HG03097 (cell line): ENCODE results near the gene RCOR1.
"Not testable (repeated sequence)": the region's sequence is repeated elsewhere in the genome, so short reads cannot be mapped to it uniquely, and the experiment has no call there.

Source experiments
- ATAC-seq: cut with Tn5 transposase; IDR thresholded peaks from one replicate; pipeline ENCODE4 v1.9.1; 2021; ENCODE audit not compliant: unreplicated experiment, low FRiP score

RCOR1 gene

DNA sequence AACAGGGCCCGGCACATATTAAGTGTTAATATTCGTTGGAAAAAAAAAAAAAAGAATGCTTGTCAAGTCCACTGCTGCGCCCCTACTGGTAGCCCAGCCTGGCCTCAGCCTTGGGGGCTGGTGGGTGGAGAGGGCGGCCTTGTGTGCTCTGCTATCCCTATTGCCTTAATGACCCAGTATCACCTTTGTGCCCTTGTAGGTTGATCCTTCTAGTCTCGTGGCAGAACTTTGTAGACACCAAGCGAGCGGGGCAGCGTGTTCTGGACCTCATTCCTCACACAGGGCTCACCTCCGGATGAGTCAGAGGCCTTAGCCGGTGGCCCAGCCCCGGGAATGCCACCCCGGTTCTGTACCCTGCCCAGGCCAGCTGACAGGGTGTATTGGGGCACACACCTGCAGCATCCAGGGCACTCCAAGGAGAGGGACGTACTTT, 1.8 kb upstream of the RCOR1 start:
- no peak for ATAC-seq

DNA sequence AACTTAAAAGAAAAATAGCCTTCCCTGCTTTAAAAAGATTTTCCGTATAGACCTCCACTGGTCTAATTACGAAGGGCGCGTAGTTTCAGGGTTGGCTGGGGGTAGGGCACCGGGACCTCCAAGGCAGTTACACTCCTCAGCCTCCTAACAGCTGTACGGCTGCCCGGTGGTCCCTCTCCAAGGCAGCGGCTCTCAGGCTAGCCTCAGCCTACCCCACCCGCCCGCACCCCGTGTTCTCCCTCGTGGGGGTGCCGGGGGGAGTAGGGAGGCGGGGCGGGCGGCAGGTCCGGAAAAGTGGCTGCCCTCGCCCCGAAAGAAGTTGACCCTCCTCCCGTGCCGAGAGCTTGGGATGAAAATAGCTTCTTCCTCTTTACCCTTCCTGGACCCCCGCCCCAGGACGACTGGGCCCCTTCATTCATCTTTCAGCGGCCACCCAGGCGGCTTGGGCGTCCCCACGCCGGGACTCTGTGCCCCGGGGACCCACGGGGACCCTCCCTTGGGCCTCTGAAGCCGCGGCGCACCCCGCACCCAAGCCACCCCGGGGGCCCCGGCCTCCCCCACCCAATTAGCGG, 991 bp upstream of the RCOR1 start:
- no peak for ATAC-seq

DNA sequence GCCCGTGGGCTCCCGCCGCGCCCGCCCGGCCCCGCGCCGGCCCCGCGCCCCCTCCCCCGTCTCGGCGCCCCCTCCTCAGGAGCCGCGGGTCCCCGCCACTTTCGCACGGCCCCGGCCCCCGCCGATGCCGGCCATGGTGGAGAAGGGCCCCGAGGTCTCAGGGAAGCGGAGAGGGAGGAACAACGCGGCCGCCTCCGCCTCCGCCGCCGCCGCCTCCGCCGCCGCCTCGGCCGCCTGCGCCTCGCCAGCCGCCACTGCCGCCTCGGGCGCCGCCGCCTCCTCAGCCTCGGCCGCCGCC, 263 bp downstream of the RCOR1 start:
- peak; percentile 3 for ATAC-seq

DNA sequence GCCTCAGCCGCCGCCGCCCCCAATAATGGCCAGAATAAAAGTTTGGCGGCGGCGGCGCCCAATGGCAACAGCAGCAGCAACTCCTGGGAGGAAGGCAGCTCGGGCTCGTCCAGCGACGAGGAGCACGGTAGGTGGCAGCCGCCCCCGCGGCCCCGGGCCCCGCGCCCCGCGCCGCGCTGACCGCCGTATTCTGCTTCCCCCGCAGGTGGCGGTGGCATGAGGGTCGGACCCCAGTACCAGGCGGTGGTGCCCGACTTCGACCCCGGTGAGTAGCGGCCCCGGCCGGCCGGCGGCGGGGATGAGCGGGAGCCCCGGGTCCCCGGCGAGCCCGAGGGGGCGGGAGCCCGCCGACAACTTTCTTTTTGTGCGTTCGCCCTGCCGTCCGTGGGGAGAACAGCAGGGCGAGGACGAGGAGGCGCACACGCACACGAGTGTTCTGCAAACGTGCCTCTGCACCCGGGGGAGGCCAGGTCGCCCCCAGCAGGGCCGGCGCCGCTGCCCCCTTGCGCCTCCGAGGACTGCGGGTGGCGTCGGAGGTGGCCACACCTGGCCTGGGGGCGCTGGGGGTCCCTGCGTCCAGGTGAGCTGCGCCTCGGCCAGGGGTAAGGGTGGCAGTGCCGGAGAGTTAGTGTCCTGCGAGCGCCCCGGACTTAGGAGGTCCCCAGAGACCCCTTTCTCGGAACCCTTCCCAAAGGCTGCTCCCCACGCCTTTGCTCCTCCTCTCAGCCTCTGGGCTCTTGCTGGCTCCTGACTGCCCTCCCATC, 794 bp downstream of the RCOR1 start:
- ATAC-seq = peak; percentile 15

DNA sequence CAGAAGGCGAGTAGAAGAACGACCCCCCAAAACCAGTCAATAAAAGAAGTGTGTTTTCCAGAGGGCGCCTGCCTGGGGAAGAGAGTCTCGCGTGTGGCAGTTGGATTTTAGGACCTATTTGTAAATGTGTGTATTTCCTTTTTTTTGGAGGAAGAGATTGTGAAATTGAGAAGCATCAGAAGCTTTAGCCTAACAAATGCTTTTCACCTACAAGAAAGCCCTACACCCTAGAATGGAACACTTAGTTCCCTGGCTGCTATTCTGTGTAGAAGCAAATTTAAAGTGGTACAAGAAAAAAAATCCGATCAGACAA, 1.3 kb downstream of the RCOR1 start:
- ATAC-seq = no peak

DNA sequence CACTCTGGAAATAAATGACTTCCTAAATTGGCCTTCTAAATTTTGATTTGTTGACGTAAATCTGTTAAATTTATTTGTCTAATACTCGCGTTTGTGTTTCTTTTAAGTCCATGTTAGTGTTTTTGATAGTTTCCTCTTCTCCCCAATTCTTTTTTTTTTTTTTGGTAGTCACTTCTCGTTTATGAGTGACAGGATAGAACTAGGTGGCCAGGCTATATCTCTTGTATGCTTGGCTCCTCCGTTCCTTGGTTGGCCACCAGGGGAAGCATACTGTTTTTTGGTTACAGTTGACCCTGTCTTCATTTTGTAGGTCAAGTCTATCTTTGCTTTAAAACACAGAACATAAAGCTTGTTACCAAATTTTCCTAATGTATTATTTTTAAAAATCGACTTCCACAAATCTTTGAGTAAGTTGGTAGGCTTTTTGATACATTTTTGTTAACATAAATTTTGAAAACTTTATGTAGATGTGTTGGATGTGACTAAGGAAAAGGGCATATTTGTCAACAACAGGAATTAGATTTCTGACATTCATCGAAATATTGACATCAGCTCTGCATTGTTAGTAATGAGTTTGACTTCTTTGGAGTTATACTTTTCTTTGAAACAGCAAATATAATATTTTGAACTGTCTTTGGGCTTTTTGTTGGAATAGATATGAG, 2.2 kb downstream of the RCOR1 start:
- no peak for ATAC-seq

DNA sequence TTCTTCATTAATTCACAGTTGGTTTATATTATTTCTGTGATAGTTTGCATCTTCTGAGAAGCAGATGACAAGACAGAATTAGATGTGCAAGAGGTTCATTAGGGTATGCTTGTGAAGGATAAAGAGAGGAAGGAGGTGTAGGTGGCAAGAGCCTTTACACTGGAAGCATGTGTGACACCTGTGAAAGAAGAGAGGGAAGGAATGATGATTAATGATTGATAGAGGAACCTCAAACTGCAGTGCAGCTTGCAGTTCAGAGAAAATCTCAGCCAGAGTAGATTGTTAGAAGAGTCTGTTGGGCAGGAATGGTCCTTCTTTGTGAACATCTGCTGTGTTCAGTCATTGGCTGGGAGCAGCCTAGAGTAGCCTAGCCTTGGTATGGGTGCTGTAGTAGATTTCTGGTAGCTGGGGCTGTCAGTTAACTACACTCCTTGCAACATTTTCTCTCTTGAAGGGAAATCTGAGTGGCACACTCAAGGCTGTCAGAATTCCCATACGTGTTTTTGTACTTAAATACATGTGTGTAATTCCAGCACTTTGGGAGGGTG, 9.0 kb downstream of the RCOR1 start:
- no peak for ATAC-seq

DNA sequence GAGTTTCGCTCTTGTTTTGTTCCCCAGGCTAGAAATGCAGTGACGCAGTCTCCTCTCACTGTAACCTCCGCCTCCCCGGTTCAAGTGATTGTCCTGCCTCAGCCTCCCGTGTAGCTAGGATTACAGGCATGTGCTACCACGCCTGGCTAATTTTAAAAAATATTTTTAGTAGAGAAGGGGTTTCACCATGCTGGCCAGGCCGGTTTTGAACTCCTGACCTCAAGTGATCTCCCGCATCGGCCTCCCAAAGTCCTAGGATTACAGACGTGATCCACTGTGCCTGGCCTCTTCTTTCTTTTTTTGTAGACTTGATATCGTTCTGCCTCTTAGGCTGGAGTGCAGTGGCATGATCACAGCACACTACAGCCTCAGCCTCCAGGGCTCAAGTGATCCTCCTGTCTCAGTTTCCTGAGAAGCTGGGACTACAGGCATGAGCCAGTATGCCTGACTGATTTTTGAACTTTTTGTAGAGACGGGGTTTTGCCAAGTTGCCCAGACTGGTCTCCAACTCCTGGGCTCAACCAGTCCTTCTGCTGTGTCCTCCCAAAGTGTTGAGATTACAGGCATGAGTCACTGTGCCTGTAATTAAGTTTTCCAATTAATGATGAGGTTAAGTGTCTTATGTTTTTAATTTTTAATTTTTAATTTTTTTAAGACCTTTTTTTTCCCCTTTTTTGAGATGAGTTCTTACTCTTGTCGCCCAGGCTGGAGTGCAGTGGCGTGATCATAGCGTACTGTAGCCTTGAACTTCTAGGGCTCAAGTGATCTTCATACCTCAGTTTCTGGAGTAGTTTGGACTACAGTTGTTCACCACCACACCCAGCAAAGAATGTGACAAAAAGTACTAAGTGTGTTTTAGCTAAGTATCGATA, 10.2 kb downstream of the RCOR1 start:
- ATAC-seq = no peak

- ATAC-seq = no peak
Measured at GRCh38 chr14:102603293-102603907, 11.0 kb downstream of the RCOR1 start.

GRCh38 chr14:102604183-102604582, 11.7 kb downstream of the RCOR1 start:
- no peak for ATAC-seq

- ATAC-seq = no peak
Measured at GRCh38 chr14:102605029-102605428, 12.6 kb downstream of the RCOR1 start.

- no peak for ATAC-seq
Measured at GRCh38 chr14:102606296-102606695, 13.8 kb downstream of the RCOR1 start.

DNA sequence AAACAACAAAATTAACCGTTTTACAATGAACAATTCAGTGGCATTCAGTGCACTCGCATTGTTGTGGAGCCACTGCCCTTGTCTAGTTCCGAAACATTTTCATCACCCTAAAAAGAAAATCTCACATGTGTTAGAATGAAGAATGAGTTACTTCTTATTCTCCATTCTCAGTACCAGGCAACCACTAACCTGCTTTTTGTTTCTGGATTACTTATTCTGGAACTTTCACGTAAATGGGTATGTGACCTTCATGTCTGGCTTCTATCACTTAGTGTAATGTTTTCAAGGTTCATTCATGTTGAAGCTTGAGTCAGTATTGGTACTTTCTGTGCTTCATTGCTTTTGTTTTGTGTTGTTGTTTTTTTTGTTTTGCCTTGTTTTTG, 15.6 kb downstream of the RCOR1 start:
- peak; percentile 46 for ATAC-seq

DNA sequence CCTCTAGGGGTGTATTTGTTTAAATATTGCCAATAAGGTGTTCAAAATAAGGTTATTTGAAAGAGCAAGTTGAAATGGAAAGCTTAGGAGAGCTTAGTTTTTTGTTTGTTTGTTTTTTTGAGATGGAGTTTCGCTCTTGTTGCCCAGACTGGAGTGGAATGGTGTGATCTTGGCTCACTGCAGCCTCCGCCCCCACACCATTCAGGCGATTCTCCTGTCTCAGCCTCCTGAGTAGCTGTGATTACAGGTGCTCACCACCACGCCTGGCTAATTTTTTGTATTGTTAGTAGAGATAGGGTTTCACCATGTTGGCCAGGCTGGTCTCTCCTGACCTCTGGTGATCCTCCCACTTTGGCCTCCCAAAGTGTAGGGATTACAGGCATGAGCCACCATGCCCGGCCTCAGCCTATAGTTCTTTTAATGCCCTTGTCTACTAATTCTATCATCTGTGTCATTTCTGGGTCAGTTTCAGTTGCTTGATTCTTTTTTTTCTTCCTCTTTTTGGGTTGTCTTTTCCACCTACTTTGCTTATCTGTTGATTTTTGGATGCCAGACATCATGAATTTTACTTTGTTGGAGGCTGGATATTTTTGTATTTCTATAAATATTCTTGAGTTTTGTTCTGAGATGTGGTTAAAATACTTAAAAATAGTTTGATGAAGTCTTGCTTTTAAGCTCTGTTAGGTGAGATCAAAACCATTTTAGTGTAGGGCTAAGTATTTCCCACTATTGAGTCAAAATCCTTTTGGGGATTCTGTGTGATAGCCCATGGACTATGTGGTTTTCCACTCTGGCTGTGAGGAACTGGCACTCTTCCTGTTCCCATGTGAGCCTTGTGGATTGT, 18.7 kb downstream of the RCOR1 start:
- ATAC-seq = no peak

DNA sequence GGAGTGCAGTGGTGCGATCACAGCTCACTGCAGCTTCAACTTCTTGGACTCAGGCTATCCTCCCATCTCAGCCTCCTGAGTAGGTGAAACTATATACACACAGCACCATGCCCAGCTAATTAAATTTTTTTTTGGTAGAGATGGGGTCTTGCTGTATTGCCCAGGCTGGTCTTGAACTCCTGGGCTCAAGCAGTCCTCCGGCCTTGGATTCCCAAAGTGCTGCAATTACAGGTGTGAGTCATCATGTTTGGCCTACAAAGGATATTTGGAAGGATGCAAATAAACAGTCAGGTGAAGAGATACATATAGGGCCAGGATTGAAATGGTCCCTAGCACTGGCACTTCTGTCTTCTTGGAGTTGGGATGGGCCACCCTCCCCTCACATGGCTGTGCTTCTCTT, 23.9 kb downstream of the RCOR1 start:
- ATAC-seq = no peak

- ATAC-seq = no peak
Measured at GRCh38 chr14:102616799-102617198, 24.4 kb downstream of the RCOR1 start.

- ATAC-seq = not testable (repeated sequence)
Measured at GRCh38 chr14:102619012-102619411, 26.6 kb downstream of the RCOR1 start.

DNA sequence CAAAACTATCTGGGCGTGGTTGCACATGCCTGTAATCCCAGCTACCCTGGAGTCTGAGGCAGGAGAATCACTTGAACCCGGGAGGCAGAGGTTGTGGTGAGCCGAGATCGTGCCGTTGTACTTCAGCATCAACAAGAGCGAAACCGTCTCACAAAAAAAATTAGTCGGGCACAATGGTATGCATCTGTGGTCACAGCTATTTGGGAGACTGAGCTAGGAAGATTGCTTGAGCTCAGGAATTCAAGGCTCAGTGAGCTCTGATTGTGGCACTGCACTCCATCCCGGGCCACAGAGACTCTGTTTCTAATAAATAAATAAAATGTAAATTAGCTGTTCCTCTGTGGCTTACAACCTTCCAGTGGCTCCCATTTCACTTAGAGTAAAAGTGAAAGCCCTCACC, 28.0 kb downstream of the RCOR1 start:
- ATAC-seq = no peak

DNA sequence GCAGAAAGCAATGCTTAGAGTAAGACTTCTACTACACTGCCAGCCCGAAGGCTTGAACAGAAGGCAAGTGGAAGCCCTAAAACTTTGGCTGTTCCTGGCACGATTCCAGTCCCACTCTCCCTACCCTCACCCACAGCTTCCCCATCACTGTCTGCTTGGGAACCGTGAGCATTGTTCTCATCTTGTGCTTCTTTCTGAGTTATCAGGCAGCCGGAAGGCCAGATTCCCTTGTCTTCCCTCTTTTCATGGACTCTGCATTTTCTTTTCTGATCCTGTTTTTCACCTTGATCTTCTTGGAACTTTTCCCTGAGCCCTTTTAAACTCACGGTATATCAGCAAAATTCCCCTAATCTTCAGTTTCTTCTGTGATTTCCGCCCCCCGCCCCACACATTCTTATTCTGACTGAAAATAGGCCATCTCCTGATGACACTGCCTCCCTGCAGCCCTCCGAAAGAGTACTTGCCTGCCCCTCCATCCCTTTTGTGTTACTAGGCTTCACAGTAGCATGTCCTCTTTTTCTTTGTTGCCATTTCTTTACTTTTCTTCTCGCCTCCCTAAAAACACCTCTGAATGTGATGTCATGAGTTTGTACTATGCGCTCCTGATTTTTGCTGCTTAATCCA, 29.9 kb downstream of the RCOR1 start:
- ATAC-seq = no peak
